K562 (cell line): ENCODE measurements around the gene B2M. TPM values are rescaled to one million over a fixed set of nuclear protein-coding genes. Genes with fewer than 3 reads are reported as not detected.

ENCODE experiments used
- BRD4 ChIP-seq: fragments of 200-600 bp; sonication (generic); IDR thresholded peaks from 2 replicates; pipeline ENCODE4 v1.6.1; 2017; ENCODE audit warnings: inconsistent platforms
- CREBBP ChIP-seq: IDR thresholded peaks from one replicate; pipeline ENCODE4 v1.6.1; 2012; ENCODE audit warnings: low read depth, mild to moderate bottlenecking, control low read depth, inconsistent platforms, low read length
- CREM ChIP-seq: IDR thresholded peaks from 2 replicates; pipeline ENCODE4 v1.6.1; 2014; ENCODE audit warnings: antibody characterized with exemption, low read depth
- DEAF1 ChIP-seq: fragments of 450-650 bp; formaldehyde crosslinking; IDR thresholded peaks from 2 replicates; pipeline ENCODE4 v1.4.0; 2020; ENCODE audit warnings: mild to moderate bottlenecking, moderate library complexity
- FUS ChIP-seq: fragments of 200-400 bp; formaldehyde crosslinking; optimal IDR thresholded peaks from 2 replicates; pipeline ENCODE3; 2017; ENCODE audit warnings: low read depth, low read length
- GATA2 ChIP-seq: sonication (generic); formaldehyde crosslinking; IDR thresholded peaks from 2 replicates; pipeline ENCODE4 v1.4.0; 2020; ENCODE audit warnings: mild to moderate bottlenecking, missing genetic modification reagents
- HOMEZ ChIP-seq: fragments of 250-450 bp; sonication (Bioruptor Pico); IDR thresholded peaks from 2 replicates; pipeline ENCODE4 v1.4.0; 2020; ENCODE audit warnings: mild to moderate bottlenecking, moderate library complexity
- KHSRP ChIP-seq: fragments of 450-650 bp; IDR thresholded peaks from 2 replicates; pipeline ENCODE4 v1.6.1; 2017
- MIER1 ChIP-seq: fragments of 450-650 bp; IDR thresholded peaks from 2 replicates; pipeline ENCODE4 v1.6.1; 2016; ENCODE audit warnings: antibody characterized with exemption, mild to moderate bottlenecking, low read depth
- RBM14 ChIP-seq: fragments of 200-400 bp; formaldehyde crosslinking; IDR thresholded peaks from 2 replicates; pipeline ENCODE4 v1.6.1; 2018; ENCODE audit warnings: low read depth, mild to moderate bottlenecking, low read length, moderate library complexity, borderline replicate concordance; ENCODE audit not compliant: insufficient read depth
- RBM39 ChIP-seq: fragments of 200-400 bp; formaldehyde crosslinking; optimal IDR thresholded peaks from 2 replicates; pipeline ENCODE3; 2018; ENCODE audit warnings: low read depth, low read length
- SUPT5H ChIP-seq: fragments of 450-650 bp; IDR thresholded peaks from 2 replicates; pipeline ENCODE4 v1.6.1; 2016
- ZNF140 ChIP-seq: fragments of 250-450 bp; sonication (Bioruptor Pico); IDR thresholded peaks from 2 replicates; pipeline ENCODE4 v1.8.0; 2021; ENCODE audit warnings: moderate library complexity, mild to moderate bottlenecking, inconsistent platforms
- ZNF280A ChIP-seq: fragments of 450-650 bp; IDR thresholded peaks from 2 replicates; pipeline ENCODE4 v1.6.1; 2018; ENCODE audit warnings: mild to moderate bottlenecking, low read depth; ENCODE audit not compliant: partially characterized antibody
- ZNF3 ChIP-seq: fragments of 250-450 bp; sonication (Bioruptor Pico); IDR thresholded peaks from 2 replicates; pipeline ENCODE4 v1.5.0; 2021; ENCODE audit warnings: mild to moderate bottlenecking, moderate library complexity
- ZNF696 ChIP-seq: fragments of 250-450 bp; sonication (Bioruptor Pico); conservative IDR thresholded peaks from 2 replicates; pipeline ENCODE4 v1.4.0; 2020; ENCODE audit warnings: mild to moderate bottlenecking, moderate library complexity
- polyA plus RNA-seq, 8 experiments: library from polyadenylated mRNA; depleted of rRNA in 4 of 8; stranded (reverse) in 5 of 8; unstranded in 3 of 8; fragments of >200 nt; fragmentation: Nextera tagmentation in 2 of 8; fragmentation: Illumina TruSeq in 1 of 8; extraction: Ambion mirVana in 2 of 8; extraction: Trizol in 1 of 8; gene quantifications; 2 replicates each; pipeline versions ENCODE4 v1.2.1 to v1.2.3, GENCODE V29; 2011 to 2014; ENCODE audit warnings: inconsistent platforms in 1 of 8, missing spikeins in 1 of 8
- total RNA-seq, 7 experiments: library from RNA; depleted of rRNA in 6 of 7; stranded (reverse); fragments of >200 nt in 6 of 7; fragmentation: Illumina TruSeq in 2 of 7; extraction: Trizol in 2 of 7; gene quantifications; 2 replicates each; pipeline versions ENCODE4 v1.2.1 to v1.2.3, GENCODE V29; 2011 to 2021; ENCODE audit warnings: low replicate concordance in 1 of 7
- TF ChIP-seq, protein P1 (sequence below): sonication (generic); formaldehyde crosslinking; IDR thresholded peaks from 2 replicates; pipeline ENCODE4 v1.8.0; 2022; ENCODE audit warnings: mild to moderate bottlenecking, missing genetic modification reagents

The B2M gene
- total and polyA plus RNA-seq, 9 of the 15 experiments (the other 6 are each of a cell fraction or from before 2014, with no cell fraction given), result 460 to 3,138 (median 1,032) TPM

- TF ChIP-seq, protein P1, sequence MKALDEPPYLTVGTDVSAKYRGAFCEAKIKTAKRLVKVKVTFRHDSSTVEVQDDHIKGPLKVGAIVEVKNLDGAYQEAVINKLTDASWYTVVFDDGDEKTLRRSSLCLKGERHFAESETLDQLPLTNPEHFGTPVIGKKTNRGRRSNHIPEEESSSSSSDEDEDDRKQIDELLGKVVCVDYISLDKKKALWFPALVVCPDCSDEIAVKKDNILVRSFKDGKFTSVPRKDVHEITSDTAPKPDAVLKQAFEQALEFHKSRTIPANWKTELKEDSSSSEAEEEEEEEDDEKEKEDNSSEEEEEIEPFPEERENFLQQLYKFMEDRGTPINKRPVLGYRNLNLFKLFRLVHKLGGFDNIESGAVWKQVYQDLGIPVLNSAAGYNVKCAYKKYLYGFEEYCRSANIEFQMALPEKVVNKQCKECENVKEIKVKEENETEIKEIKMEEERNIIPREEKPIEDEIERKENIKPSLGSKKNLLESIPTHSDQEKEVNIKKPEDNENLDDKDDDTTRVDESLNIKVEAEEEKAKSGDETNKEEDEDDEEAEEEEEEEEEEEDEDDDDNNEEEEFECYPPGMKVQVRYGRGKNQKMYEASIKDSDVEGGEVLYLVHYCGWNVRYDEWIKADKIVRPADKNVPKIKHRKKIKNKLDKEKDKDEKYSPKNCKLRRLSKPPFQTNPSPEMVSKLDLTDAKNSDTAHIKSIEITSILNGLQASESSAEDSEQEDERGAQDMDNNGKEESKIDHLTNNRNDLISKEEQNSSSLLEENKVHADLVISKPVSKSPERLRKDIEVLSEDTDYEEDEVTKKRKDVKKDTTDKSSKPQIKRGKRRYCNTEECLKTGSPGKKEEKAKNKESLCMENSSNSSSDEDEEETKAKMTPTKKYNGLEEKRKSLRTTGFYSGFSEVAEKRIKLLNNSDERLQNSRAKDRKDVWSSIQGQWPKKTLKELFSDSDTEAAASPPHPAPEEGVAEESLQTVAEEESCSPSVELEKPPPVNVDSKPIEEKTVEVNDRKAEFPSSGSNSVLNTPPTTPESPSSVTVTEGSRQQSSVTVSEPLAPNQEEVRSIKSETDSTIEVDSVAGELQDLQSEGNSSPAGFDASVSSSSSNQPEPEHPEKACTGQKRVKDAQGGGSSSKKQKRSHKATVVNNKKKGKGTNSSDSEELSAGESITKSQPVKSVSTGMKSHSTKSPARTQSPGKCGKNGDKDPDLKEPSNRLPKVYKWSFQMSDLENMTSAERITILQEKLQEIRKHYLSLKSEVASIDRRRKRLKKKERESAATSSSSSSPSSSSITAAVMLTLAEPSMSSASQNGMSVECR, result peak; percentile 95
- TF ChIP-seq KHSRP (no peak), RBM14 (no peak), CREM (peak; percentile 62; the same call in 1 of the 2 replicates), ZNF280A (no peak), MIER1 (no peak), RBM39 (no peak), DEAF1 (CRISPR knock-in tag) (peak; percentile 95), SUPT5H (peak; percentile 96), GATA2 (CRISPR knock-in tag) (no peak), ZNF696 (CRISPR knock-in tag) (no peak), BRD4 (peak; percentile 88; the same call in 1 of the 2 replicates), FUS (no peak), ZNF3 (CRISPR knock-in tag) (0 out of 2 replicates have a peak, but pooled peaks have one; percentile 30), CREBBP (no peak), HOMEZ (no peak), ZNF140 (CRISPR knock-in tag) (no peak)
Observed at GRCh38 chr15:44663410-44664308, 47.7 kb upstream of the B2M start, which contains the start of gene SPG11 (continued).
